SK-N-MC (cell line): ENCODE measurements around the gene C1QL4.
"Not testable (repeated sequence)": the region's sequence is repeated elsewhere in the genome, so short reads cannot be mapped to it uniquely, and the experiment has no call there.

Experiments
- DNase-seq: peaks from one replicate; pipeline ENCODE4 v3.0.0-alpha.2; 2011; ENCODE audit warnings: low read depth, low spot score
- H3K27ac ChIP-seq: fragments of 200-600 bp; sonication (generic); 2 replicates; pipeline ENCODE4 v1.5.1; 2016; ENCODE audit warnings: mixed run types
- H3K36me3 ChIP-seq: fragments of 200-600 bp; sonication (generic); 2 replicates; pipeline ENCODE4 v1.6.1; 2017; ENCODE audit warnings: antibody characterized with exemption, low read length, mixed read lengths; ENCODE audit not compliant: insufficient read depth
- H3K4me3 ChIP-seq: fragments of 200-600 bp; sonication (generic); 2 replicates; pipeline ENCODE4 v1.5.1; 2016
- H3K9ac ChIP-seq: fragments of 200-600 bp; sonication (generic); 2 replicates; pipeline ENCODE4 v1.8.0; 2017; ENCODE audit warnings: mixed run types, mixed read lengths; ENCODE audit not compliant: insufficient read length
- H3K9me3 ChIP-seq: fragments of 200-600 bp; sonication (generic); 2 replicates; pipeline ENCODE4 v1.6.1; 2017; ENCODE audit warnings: low read depth, mild to moderate bottlenecking, antibody characterized with exemption, low read length, moderate library complexity, mixed read lengths
- EZH2 ChIP-seq: fragments of 200-600 bp; sonication (generic); IDR thresholded peaks from one replicate; pipeline ENCODE4 v1.6.1; 2017; ENCODE audit warnings: antibody characterized with exemption
- FOXP2 ChIP-seq: optimal IDR thresholded peaks from 2 replicates; pipeline ENCODE3; 2011; ENCODE audit warnings: mild to moderate bottlenecking, moderate library complexity; ENCODE audit not compliant: insufficient read depth; ENCODE audit errors: extremely low read length, control extremely low read depth
- POLR2AphosphoS5 ChIP-seq: IDR thresholded peaks from 2 replicates; pipeline ENCODE4 v1.6.1; 2012; ENCODE audit warnings: mild to moderate bottlenecking, low read depth, low read length, borderline replicate concordance

The C1QL4 gene

DNA sequence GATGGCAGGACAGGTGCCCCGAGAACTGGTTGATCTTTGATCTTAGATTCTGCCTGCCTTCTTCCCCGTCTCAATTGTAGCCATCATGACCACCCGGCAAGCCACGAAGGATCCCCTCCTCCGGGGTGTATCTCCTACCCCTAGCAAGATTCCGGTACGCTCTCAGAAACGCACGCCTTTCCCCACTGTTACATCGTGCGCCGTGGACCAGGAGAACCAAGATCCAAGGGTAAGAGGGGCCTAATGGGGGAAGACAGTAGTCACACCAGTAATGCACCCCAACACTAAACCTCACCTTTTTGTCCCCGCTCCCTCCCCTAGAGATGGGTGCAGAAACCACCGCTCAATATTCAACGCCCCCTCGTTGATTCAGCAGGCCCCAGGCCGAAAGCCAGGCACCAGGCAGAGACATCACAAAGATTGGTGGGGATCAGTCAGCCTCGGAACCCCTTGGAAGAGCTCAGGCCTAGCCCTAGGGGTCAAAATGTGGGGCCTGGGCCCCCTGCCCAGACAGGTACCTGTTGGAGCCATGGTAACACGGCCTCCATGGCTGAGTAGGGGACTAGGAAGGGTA is 13.4 kb downstream of the C1QL4 start:
- Histone ChIP-seq H3K9me3 (no peaks in the 10 kb centered on the region), H3K27ac (peak overlapping the region; percentile 71; the same call in 1 of the 2 replicates), H3K36me3 (peaks cover 33% of the 10 kb centered on the region), H3K4me3 (peak overlapping the region; percentile 99), H3K9ac (peak overlapping the region; percentile 96)
- no peak for TF ChIP-seq FOXP2
- no peak for TF ChIP-seq POLR2AphosphoS5
- TF ChIP-seq EZH2, result no peak
- no peak for DNase-seq

DNA sequence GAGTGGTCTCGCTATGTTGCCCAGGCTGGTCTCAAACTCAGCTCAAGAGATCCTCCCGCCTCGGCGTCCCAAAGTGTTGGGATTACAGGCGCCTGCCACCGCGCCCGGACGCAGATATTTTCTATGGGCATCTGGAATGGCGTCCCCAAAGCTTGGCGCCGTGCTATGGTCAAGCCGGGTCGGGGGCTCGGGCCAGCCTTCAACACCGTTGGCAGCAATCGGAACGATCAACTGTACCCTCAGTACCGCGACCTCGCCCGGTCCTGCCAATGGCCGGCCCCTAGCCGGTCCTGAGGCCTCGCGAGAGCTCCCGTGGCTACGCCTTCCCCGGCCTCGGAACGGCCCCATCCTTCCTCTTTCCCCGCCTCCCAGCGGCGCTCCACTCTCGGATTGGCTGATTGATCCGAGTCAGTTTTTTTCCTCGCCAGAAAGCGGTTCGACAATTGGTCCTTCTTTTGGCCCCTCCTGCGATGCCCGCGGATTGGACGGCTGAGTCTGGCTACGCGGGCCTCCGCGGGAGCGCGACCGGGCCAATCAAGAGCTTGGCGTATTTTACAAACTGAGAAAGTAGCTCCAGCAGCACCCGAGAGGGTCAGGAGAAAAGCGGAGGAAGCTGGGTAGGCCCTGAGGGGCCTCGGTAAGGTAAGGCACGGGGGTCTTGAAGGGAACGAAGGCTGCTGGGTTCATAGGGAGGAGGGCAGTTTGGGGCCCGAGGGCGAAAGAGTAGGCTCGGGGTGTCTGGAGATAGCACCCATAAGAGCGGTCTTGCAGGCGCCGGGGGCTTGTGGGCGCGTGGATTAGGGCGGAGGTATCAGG is 14.1 kb downstream of the C1QL4 start, which contains the start of gene TROAP:
TSS of gene TROAP (plus strand) at position 548 of the 816 bp plus-strand sequence. CDS start 354 bp downstream, outside the sequence.
- peaks cover 33% of the 10 kb centered on the region for H3K36me3 ChIP-seq
- peak; percentile 91 for DNase-seq
- H3K9me3 ChIP-seq, result no peaks in the 10 kb centered on the region
- TF ChIP-seq POLR2AphosphoS5 (peak; percentile 88), FOXP2 (no peak)
- H3K27ac ChIP-seq, result peak within 1 kb of the TSS; percentile 76; the same call in 1 of the 2 replicates
- peak within 1 kb of the TSS; percentile 96 for H3K9ac ChIP-seq
- H3K4me3 ChIP-seq, result peak within 1 kb of the TSS; percentile 99

DNA sequence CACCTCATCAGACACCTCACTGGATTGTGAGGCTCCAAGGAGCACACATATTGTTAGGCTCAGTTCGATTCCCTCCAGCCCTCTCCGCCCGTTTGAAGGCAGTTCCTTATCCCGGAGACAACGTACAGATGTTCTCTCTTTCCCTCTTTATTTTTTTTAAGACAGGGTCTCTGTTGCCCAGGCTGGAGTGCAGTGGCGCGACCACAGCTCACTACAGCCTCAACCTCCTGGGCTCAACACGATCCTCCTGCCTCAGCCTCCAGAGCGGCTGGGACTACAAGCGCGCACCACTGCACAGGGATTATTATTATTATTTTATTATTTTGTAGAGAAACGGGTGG is 14.7 kb downstream of the C1QL4 start:
- Histone ChIP-seq H3K9ac (peak overlapping the region; percentile 87), H3K36me3 (peaks cover 31% of the 10 kb centered on the region), H3K27ac (peak overlapping the region; percentile 76; the same call in 1 of the 2 replicates), H3K4me3 (peak overlapping the region; percentile 99), H3K9me3 (no peaks in the 10 kb centered on the region)
- no peak for DNase-seq
- no peak for TF ChIP-seq POLR2AphosphoS5
- TF ChIP-seq EZH2, result no peak
- TF ChIP-seq FOXP2, result no peak

DNA sequence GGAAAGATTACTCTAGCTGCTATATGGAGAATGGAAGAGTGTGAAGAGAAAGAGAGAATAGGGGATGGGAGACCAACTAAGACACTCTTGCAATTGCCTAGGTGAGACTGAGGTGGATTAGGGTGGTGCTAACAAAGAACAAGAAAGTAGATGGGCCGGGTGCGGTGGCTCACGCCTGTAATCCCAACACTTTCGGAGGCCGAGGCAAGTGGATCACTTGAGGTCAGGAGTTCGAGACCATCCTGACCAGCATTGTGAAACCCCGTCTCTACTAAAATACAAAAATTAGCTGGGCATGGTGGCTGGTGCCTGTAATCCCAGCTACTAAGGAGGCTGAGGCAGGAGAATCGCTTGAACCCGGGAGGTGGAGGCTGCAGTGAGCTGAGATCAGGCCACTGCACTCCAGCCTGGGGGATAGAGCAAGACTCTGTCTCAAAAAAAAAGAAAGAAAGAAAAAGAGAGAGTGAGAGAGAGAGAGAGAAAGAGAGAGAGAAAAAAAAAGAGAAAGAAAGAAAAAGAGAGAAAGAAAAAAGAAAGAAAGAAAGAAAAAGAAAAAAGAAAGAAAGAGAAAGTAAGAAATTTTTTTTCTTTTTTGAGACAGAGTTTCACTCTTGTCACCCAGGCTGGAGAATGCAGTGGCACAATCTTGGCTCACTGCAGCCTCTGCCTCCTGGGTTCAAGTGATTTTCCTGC is 16.4 kb downstream of the C1QL4 start:
- not testable (repeated sequence) for H3K9me3 ChIP-seq, H3K27ac ChIP-seq, DNase-seq, H3K4me3 ChIP-seq, H3K9ac ChIP-seq
- peaks cover 13% of the 10 kb centered on the region for H3K36me3 ChIP-seq

DNA sequence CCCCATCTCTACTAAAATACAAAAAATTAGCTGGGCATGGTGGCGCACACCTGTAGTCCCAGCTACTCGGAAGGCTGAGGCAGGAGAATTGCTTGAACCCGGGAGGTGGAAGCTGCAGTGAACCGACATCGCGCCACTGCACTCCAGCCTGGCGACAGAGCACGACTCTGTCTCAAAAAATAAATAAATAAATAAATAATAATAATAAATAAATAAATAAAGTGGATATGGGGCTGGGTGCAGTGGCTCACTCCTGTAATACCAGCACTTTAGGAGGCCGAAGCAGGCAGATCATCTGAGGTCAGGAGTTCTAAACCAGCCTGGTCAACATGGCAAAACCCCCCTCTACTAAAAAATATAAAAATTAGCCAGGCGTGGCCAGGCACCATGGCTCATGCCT is 19.9 kb downstream of the C1QL4 start:
- not testable (repeated sequence) for H3K27ac ChIP-seq, DNase-seq, H3K4me3 ChIP-seq, H3K9me3 ChIP-seq, H3K9ac ChIP-seq, H3K36me3 ChIP-seq

DNA sequence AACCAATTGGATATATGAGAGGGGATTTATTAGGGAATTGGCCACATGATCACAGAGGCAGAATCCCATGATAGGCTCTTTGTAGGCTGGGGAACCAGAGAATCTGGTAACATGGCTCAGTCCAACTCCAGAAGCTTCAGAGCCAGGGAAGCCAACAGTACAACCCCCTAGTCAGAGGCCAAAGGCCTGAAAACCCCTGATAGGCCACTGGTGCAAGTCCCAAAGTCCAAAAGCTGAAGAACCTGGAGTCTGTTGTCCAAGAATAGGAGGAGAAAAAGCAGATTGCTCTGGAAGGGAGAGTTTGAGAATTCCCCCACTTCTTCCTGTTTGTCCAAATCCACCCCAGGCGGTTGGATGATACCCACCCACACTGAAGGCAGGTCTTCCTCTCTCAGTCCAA is 22.2 kb downstream of the C1QL4 start:
- Histone ChIP-seq H3K27ac (no peak overlapping the region), H3K9ac (no peak overlapping the region), H3K36me3 (no peaks in the 10 kb centered on the region), H3K4me3 (no peak overlapping the region), H3K9me3 (no peaks in the 10 kb centered on the region)
- no peak for DNase-seq
- TF ChIP-seq POLR2AphosphoS5 (no peak), EZH2 (no peak), FOXP2 (no peak)

DNA sequence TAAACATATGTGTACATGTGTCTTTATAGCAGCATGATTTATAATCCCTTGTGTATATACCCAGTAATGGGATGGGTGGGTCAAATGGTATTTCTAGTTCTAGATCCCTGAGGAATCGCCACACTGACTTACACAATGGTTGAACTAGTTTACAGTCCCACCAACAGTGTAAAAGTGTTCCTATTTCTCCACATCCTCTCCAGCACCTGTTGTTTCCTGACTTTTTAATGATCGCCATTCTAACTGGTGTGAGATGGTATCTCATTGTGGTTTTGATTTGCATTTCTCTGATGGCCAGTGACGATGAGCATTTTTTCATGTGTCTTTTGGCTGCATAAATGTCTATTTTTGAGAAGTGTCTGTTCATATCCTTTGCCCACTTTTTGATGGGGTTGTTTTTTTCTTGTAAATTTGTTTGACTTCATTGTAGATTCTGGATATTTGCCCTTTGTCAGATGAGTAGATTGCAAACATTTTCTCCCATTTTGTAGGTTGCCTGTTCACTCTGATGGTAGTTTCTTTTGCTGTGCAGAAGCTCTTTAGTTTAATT is 26.5 kb downstream of the C1QL4 start:
- H3K4me3 ChIP-seq, H3K27ac ChIP-seq, H3K9me3 ChIP-seq, DNase-seq, H3K36me3 ChIP-seq, H3K9ac ChIP-seq: not testable (repeated sequence)

DNA sequence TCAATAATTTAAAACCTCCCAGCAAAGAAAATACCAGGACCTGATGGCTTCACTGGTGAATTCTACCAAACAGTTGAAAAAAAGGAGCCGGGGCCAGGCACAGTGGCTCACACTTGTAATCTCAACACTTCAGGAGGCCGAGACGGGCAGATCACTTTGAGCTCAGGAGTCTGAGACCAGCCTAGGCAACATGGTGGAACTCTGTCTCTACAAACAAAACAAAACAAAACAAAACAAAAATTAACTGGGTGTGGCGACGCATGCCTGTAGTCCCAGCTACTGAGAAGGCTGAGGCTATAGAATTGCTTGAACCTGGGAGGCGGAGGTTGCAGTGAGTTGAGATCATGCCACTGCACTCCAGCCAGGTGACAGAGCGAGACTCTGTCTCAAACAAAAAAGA is 27.6 kb downstream of the C1QL4 start:
- H3K4me3 ChIP-seq, result no peak overlapping the region
- DNase-seq, result no peak
- H3K36me3 ChIP-seq, result no peaks in the 10 kb centered on the region
- no peak overlapping the region for H3K9ac ChIP-seq
- H3K27ac ChIP-seq, result no peak overlapping the region
- TF ChIP-seq EZH2, result no peak
- TF ChIP-seq POLR2AphosphoS5, result no peak
- TF ChIP-seq FOXP2, result no peak
- H3K9me3 ChIP-seq, result no peaks in the 10 kb centered on the region
